PC-3 (cell line): Measurements from ENCODE around the gene PFKFB2. TPM values are rescaled to one million over a fixed set of nuclear protein-coding genes. Genes with fewer than 3 reads are reported as not detected.

ENCODE experiments used
- ATAC-seq: fragments of 200-7000 bp; cut with Tn5 transposase; 2 replicates; pipeline ENCODE4 v1.9.1; 2020; ENCODE audit warnings: mild to moderate bottlenecking, moderate library complexity
- BruUV-seq: library from RNA; stranded (reverse); fragments of 400-500 nt; replicated peaks from 2 replicates; lab custom pipeline; 2021; lab: Mats Ljungman, UMichigan
- CTCF ChIA-PET: fragments of 300-600 bp; sonication (Branson Sonifier 250); formaldehyde crosslinking; loops from one replicate; lab custom pipeline; 2022; ENCODE audit warnings: antibody characterized with exemption; lab: Charles Lee
- POLR2A ChIA-PET: fragments of 300-600 bp; sonication (Branson Sonifier 250); formaldehyde crosslinking; loops from one replicate; lab custom pipeline; 2022; ENCODE audit warnings: antibody characterized with exemption; ENCODE audit not compliant: unreplicated experiment; lab: Charles Lee
- DNase-seq: peaks from one replicate; pipeline ENCODE4 v3.0.0-alpha.2; 2015
- H2AFZ ChIP-seq: fragments of 300-600 bp; sonication (generic); 2 replicates; pipeline ENCODE4 v1.6.0; 2016; ENCODE audit warnings: antibody characterized with exemption, low read length
- H3F3A ChIP-seq: fragments of 300-600 bp; sonication (generic); one replicate; pipeline ENCODE4 v1.6.0; 2017; ENCODE audit warnings: antibody characterized with exemption, low read length, control low read depth, mild to moderate bottlenecking; ENCODE audit not compliant: unreplicated experiment
- H3K27ac ChIP-seq: fragments of 300-600 bp; sonication (generic); 2 replicates; pipeline ENCODE4 v1.5.1; 2016; ENCODE audit warnings: mild to moderate bottlenecking, low read length
- H3K27me3 ChIP-seq: fragments of 300-600 bp; sonication (generic); 2 replicates; pipeline ENCODE4 v1.6.1; 2016; ENCODE audit warnings: low read length, mixed read lengths
- H3K36me3 ChIP-seq: fragments of 300-600 bp; sonication (generic); 2 replicates; pipeline ENCODE4 v1.6.1; 2016; ENCODE audit warnings: low read depth, mixed run types, low read length, mixed read lengths
- H3K4me1 ChIP-seq: fragments of 300-600 bp; sonication (generic); 2 replicates; pipeline ENCODE4 v1.5.1; 2016; ENCODE audit warnings: low read length; ENCODE audit not compliant: insufficient read depth
- H3K4me2 ChIP-seq: fragments of 300-600 bp; sonication (generic); 2 replicates; pipeline ENCODE4 v1.6.0; 2016; ENCODE audit warnings: low read length
- H3K4me3 ChIP-seq: fragments of 300-600 bp; sonication (generic); 2 replicates; pipeline ENCODE4 v1.5.1; 2016; ENCODE audit warnings: mild to moderate bottlenecking, low read length, mixed read lengths
- H3K79me2 ChIP-seq: fragments of 300-600 bp; sonication (generic); 2 replicates; pipeline ENCODE4 v1.6.1; 2017; ENCODE audit warnings: low read length, mixed read lengths
- H3K9ac ChIP-seq: fragments of 300-600 bp; sonication (generic); 2 replicates; pipeline ENCODE4 v1.6.0; 2016; ENCODE audit warnings: mild to moderate bottlenecking, low read length
- H3K9me2 ChIP-seq: fragments of 300-600 bp; sonication (generic); replicated peaks from 2 replicates; pipeline ENCODE4 v1.6.1; 2016; ENCODE audit warnings: mixed run types, low read length, mixed read lengths
- H3K9me3 ChIP-seq: fragments of 300-600 bp; sonication (generic); 2 replicates; pipeline ENCODE4 v1.6.1; 2016; ENCODE audit warnings: low read length, mixed read lengths
- H4K20me1 ChIP-seq: fragments of 300-600 bp; sonication (generic); 2 replicates; pipeline ENCODE4 v1.6.1; 2016; ENCODE audit warnings: low read length, mixed read lengths
- CTCF ChIP-seq: fragments of 300-600 bp; sonication (generic); conservative IDR thresholded peaks from 2 replicates; pipeline ENCODE4 v1.5.1; 2017; ENCODE audit warnings: antibody characterized with exemption, low read depth, mild to moderate bottlenecking, low read length
- EZH2 ChIP-seq: fragments of 300-600 bp; sonication (generic); IDR thresholded peaks from one replicate; pipeline ENCODE4 v1.6.1; 2017; ENCODE audit warnings: antibody characterized with exemption, mild to moderate bottlenecking, low read length; ENCODE audit not compliant: unreplicated experiment
- EZH2phosphoT487 ChIP-seq: fragments of 300-600 bp; sonication (generic); IDR thresholded peaks from 2 replicates; pipeline ENCODE4 v1.6.1; 2018; ENCODE audit warnings: mild to moderate bottlenecking, antibody characterized with exemption, low read length, borderline replicate concordance
- intact Hi-C: fragments of 100-400 bp; cut with micrococcal nuclease; formaldehyde crosslinking; loops from 2 replicates; pipeline ENCODE4 v1.9.0; 2023
- total RNA-seq: library from RNA; depleted of rRNA; stranded (reverse); fragments of >200 nt; gene quantifications from 2 replicates; pipeline ENCODE4 v1.2.3, GENCODE V29; 2014

Gene PFKFB2
- total RNA-seq, 1 experiment from 2014 or later = 48.6 TPM

GRCh38 chr1:207030522-207031009 lies 22.5 kb upstream of the PFKFB2 start:
- no peaks in the 10 kb centered on the region for H3K9me3 ChIP-seq
- H3K9me2 ChIP-seq = no peaks in the 10 kb centered on the region
- BruUV-seq = no TSS peak
- intact Hi-C loops = loop anchor here (1.0 kb wide), 3 partner anchors 9 to 48 kb away; no protein-coding TSS in a partner anchor
- H3F3A ChIP-seq = peaks cover 26% of the 10 kb centered on the region
- H3K79me2 ChIP-seq = peaks cover 71% of the 10 kb centered on the region
- peak; percentile 23 for DNase-seq
- H3K27me3 ChIP-seq = no peaks in the 10 kb centered on the region
- H3K4me1 ChIP-seq = peaks cover 97% of the 10 kb centered on the region
- peak overlapping the region; percentile 89 for H3K4me2 ChIP-seq
- H2AFZ ChIP-seq = no peak overlapping the region
- H3K27ac ChIP-seq = peak overlapping the region; percentile 95
- no peaks in the 10 kb centered on the region for H4K20me1 ChIP-seq
- ATAC-seq = no peak
- CTCF ChIA-PET = interaction anchor here (1.1 kb wide), 1 partner anchor 10 kb away, joined by 3 read pairs; no protein-coding TSS in a partner anchor
- peak overlapping the region; percentile 69 for H3K4me3 ChIP-seq
- H3K36me3 ChIP-seq = peaks cover 8% of the 10 kb centered on the region
- POLR2A ChIA-PET = interaction anchor here (0.6 to 6.3 kb wide), 7 partner anchors 10 to 171 kb away, joined by 3 to 97 read pairs (median 10); partner anchors contain the start of gene PFKFB2
- TF ChIP-seq EZH2phosphoT487 (no peak), CTCF (no peak), EZH2 (no peak)
- H3K9ac ChIP-seq = peak overlapping the region; percentile 85

- intact Hi-C loops = loop anchor here (1.0 kb wide), 3 partner anchors 10 to 49 kb away; no protein-coding TSS in a partner anchor
- Histone ChIP-seq H3K79me2 (peaks cover 68% of the 10 kb centered on the region), H4K20me1 (no peaks in the 10 kb centered on the region), H2AFZ (no peak overlapping the region), H3K9me2 (no peaks in the 10 kb centered on the region), H3K4me3 (peak overlapping the region; percentile 69), H3K27ac (peak overlapping the region; percentile 95), H3K27me3 (no peaks in the 10 kb centered on the region), H3K9ac (peak overlapping the region; percentile 85), H3K36me3 (peaks cover 8% of the 10 kb centered on the region), H3F3A (peaks cover 22% of the 10 kb centered on the region), H3K4me1 (peaks cover 96% of the 10 kb centered on the region), H3K4me2 (peak overlapping the region; percentile 89), H3K9me3 (no peaks in the 10 kb centered on the region)
- DNase-seq (peak; percentile 45), ATAC-seq (no peak)
- no TSS peak for BruUV-seq
- ChIA-PET POLR2A (interaction anchor here (1.2 to 6.3 kb wide), 4 partner anchors 11 to 28 kb away, joined by 8 to 97 read pairs (median 59); partner anchors contain the start of gene PFKFB2), CTCF (interaction anchor here (0.5 to 1.1 kb wide), 4 partner anchors 9 to 226 kb away, joined by 3 to 8 read pairs (median 3); no protein-coding TSS in a partner anchor)
- TF ChIP-seq CTCF (no peak), EZH2 (no peak), EZH2phosphoT487 (no peak)
Measured at GRCh38 chr1:207031016-207031415, 22.1 kb upstream of the PFKFB2 start.
